WTC11 (cell line): ENCODE data around the gene SKI. TPM values are rescaled to one million over a fixed set of nuclear protein-coding genes. Genes with fewer than 3 reads are reported as not detected.

Source experiments
- ATAC-seq: fragments of 200-7000 bp; cut with Tn5 transposase; 2 replicates; pipeline ENCODE4 v1.10.0; 2021; ENCODE audit warnings: mild to moderate bottlenecking, moderate library complexity
- CTCF ChIA-PET: fragments of 300-600 bp; sonication (Branson Sonifier 250); formaldehyde crosslinking; loops from one replicate; lab custom pipeline; 2021; ENCODE audit warnings: antibody characterized with exemption; lab: Charles Lee
- POLR2A ChIA-PET: fragments of 350-600 bp; sonication (Branson Sonifier 250); formaldehyde crosslinking; loops from one replicate; lab custom pipeline; 2021; ENCODE audit warnings: antibody characterized with exemption; lab: Charles Lee
- DNase-seq: peaks from one replicate; pipeline ENCODE4 v3.0.0; 2021; ENCODE audit warnings: low spot score
- H3K27ac Mint-ChIP-seq: 2 replicates; pipeline ENCODE4 v1.8.0; 2021; ENCODE audit warnings: mixed read lengths
- H3K27me3 Mint-ChIP-seq: 2 replicates; pipeline ENCODE4 v1.8.0; 2021; ENCODE audit warnings: low read depth, mild to moderate bottlenecking, moderate library complexity, mixed read lengths
- H3K36me3 Mint-ChIP-seq: 2 replicates; pipeline ENCODE4 v1.8.0; 2021; ENCODE audit warnings: mixed read lengths
- H3K4me1 Mint-ChIP-seq: 2 replicates; pipeline ENCODE4 v1.8.0; 2022; ENCODE audit warnings: mixed read lengths
- H3K4me3 Mint-ChIP-seq: 2 replicates; pipeline ENCODE4 v1.8.0; 2021; ENCODE audit warnings: mild to moderate bottlenecking, moderate library complexity, mixed read lengths
- H3K9me3 Mint-ChIP-seq: 2 replicates; pipeline ENCODE4 v1.8.0; 2021; ENCODE audit warnings: mixed read lengths
- IRF1 ChIP-seq: sonication (generic); formaldehyde crosslinking; IDR thresholded peaks from 2 replicates; pipeline ENCODE4 v1.8.0; 2023; ENCODE audit warnings: missing genetic modification reagents
- NFYB ChIP-seq: sonication (generic); formaldehyde crosslinking; conservative IDR thresholded peaks from 2 replicates; pipeline ENCODE4 v1.8.0; 2022; ENCODE audit warnings: low read depth, missing genetic modification reagents
- NR2C2 ChIP-seq: sonication (generic); formaldehyde crosslinking; IDR thresholded peaks from 2 replicates; pipeline ENCODE4 v1.8.0; 2022; ENCODE audit warnings: mild to moderate bottlenecking, missing genetic modification reagents
- SMAD4 ChIP-seq: sonication (generic); formaldehyde crosslinking; IDR thresholded peaks from 2 replicates; pipeline ENCODE4 v1.8.0; 2022; ENCODE audit warnings: mild to moderate bottlenecking, missing genetic modification reagents
- SP1 ChIP-seq: sonication (generic); formaldehyde crosslinking; conservative IDR thresholded peaks from 2 replicates; pipeline ENCODE4 v1.8.1; 2022; ENCODE audit warnings: missing genetic modification reagents
- TCF7 ChIP-seq: sonication (generic); formaldehyde crosslinking; IDR thresholded peaks from 2 replicates; pipeline ENCODE4 v1.8.0; 2022; ENCODE audit warnings: mild to moderate bottlenecking, low read depth, missing genetic modification reagents, moderate library complexity
- TEAD1 ChIP-seq: sonication (generic); formaldehyde crosslinking; IDR thresholded peaks from 2 replicates; pipeline ENCODE4 v1.8.0; 2022; ENCODE audit warnings: mild to moderate bottlenecking, missing genetic modification reagents
- ZNF416 ChIP-seq: fragments of 250-450 bp; sonication (Bioruptor Pico); IDR thresholded peaks from 2 replicates; pipeline ENCODE4 v1.9.0; 2021; ENCODE audit warnings: mild to moderate bottlenecking, inconsistent platforms
- ZNF512 ChIP-seq: sonication (generic); formaldehyde crosslinking; IDR thresholded peaks from 2 replicates; pipeline ENCODE4 v1.8.1; 2022; ENCODE audit warnings: missing genetic modification reagents, borderline replicate concordance
- ZNF532 ChIP-seq: fragments of 250-450 bp; sonication (Bioruptor Pico); IDR thresholded peaks from 2 replicates; pipeline ENCODE4 v1.9.0; 2021; ENCODE audit warnings: mild to moderate bottlenecking, borderline replicate concordance
- total RNA-seq: library from RNA; stranded (reverse); gene quantifications from 3 replicates; pipeline ENCODE4 v1.2.3, GENCODE V29; 2021
- TF ChIP-seq, protein P1 (sequence below): sonication (generic); formaldehyde crosslinking; IDR thresholded peaks from 2 replicates; pipeline ENCODE4 v1.8.1; 2023; ENCODE audit warnings: mild to moderate bottlenecking, missing genetic modification reagents, borderline replicate concordance
- TF ChIP-seq, protein P2 (sequence below): sonication (generic); formaldehyde crosslinking; IDR thresholded peaks from 2 replicates; pipeline ENCODE4 v1.8.1; 2023; ENCODE audit warnings: mild to moderate bottlenecking, missing genetic modification reagents

Gene SKI
- total RNA-seq, 1 experiment from 2014 or later = 88.6 TPM

- TF ChIP-seq, protein P1, sequence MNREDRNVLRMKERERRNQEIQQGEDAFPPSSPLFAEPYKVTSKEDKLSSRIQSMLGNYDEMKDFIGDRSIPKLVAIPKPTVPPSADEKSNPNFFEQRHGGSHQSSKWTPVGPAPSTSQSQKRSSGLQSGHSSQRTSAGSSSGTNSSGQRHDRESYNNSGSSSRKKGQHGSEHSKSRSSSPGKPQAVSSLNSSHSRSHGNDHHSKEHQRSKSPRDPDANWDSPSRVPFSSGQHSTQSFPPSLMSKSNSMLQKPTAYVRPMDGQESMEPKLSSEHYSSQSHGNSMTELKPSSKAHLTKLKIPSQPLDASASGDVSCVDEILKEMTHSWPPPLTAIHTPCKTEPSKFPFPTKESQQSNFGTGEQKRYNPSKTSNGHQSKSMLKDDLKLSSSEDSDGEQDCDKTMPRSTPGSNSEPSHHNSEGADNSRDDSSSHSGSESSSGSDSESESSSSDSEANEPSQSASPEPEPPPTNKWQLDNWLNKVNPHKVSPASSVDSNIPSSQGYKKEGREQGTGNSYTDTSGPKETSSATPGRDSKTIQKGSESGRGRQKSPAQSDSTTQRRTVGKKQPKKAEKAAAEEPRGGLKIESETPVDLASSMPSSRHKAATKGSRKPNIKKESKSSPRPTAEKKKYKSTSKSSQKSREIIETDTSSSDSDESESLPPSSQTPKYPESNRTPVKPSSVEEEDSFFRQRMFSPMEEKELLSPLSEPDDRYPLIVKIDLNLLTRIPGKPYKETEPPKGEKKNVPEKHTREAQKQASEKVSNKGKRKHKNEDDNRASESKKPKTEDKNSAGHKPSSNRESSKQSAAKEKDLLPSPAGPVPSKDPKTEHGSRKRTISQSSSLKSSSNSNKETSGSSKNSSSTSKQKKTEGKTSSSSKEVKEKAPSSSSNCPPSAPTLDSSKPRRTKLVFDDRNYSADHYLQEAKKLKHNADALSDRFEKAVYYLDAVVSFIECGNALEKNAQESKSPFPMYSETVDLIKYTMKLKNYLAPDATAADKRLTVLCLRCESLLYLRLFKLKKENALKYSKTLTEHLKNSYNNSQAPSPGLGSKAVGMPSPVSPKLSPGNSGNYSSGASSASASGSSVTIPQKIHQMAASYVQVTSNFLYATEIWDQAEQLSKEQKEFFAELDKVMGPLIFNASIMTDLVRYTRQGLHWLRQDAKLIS = no peak
- TF ChIP-seq NFYB (CRISPR knock-in tag) (no peak), TEAD1 (CRISPR knock-in tag) (no peak), ZNF416 (CRISPR knock-in tag) (no peak)
Measured at GRCh38 chr1:2318314-2319278, 90.5 kb downstream of the SKI start (continued).

GRCh38 chr1:2319291-2319690 is 91.2 kb downstream of the SKI start:
- H3K27ac Mint-ChIP-seq = no peak overlapping the region
- TF ChIP-seq SMAD4 (CRISPR knock-in tag) = no peak
- TF ChIP-seq NFYB (CRISPR knock-in tag) = no peak
- TF ChIP-seq IRF1 (CRISPR knock-in tag) = no peak
- TF ChIP-seq SP1 = no peak
- TF ChIP-seq, protein P2, sequence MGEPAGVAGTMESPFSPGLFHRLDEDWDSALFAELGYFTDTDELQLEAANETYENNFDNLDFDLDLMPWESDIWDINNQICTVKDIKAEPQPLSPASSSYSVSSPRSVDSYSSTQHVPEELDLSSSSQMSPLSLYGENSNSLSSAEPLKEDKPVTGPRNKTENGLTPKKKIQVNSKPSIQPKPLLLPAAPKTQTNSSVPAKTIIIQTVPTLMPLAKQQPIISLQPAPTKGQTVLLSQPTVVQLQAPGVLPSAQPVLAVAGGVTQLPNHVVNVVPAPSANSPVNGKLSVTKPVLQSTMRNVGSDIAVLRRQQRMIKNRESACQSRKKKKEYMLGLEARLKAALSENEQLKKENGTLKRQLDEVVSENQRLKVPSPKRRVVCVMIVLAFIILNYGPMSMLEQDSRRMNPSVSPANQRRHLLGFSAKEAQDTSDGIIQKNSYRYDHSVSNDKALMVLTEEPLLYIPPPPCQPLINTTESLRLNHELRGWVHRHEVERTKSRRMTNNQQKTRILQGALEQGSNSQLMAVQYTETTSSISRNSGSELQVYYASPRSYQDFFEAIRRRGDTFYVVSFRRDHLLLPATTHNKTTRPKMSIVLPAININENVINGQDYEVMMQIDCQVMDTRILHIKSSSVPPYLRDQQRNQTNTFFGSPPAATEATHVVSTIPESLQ (CRISPR knock-in tag) = no peak
- TF ChIP-seq ZNF512 (CRISPR knock-in tag) = no peak
- no peak for TF ChIP-seq NR2C2 (CRISPR knock-in tag)
- CTCF ChIA-PET = interaction anchor here (0.7 to 1.7 kb wide), 8 partner anchors 8 to 145 kb away, joined by 3 to 7 read pairs (median 4); partner anchors contain the start of gene FAAP20
- no peaks in the 10 kb centered on the region; the same call in 1 of the 2 replicates for H3K27me3 Mint-ChIP-seq
- no peaks in the 10 kb centered on the region for H3K36me3 Mint-ChIP-seq
- H3K4me3 Mint-ChIP-seq = no peak overlapping the region
- H3K9me3 Mint-ChIP-seq = no peaks in the 10 kb centered on the region
- DNase-seq (no peak), ATAC-seq (no peak)
- peaks cover 3% of the 10 kb centered on the region for H3K4me1 Mint-ChIP-seq
- POLR2A ChIA-PET = no interaction called here

DNA sequence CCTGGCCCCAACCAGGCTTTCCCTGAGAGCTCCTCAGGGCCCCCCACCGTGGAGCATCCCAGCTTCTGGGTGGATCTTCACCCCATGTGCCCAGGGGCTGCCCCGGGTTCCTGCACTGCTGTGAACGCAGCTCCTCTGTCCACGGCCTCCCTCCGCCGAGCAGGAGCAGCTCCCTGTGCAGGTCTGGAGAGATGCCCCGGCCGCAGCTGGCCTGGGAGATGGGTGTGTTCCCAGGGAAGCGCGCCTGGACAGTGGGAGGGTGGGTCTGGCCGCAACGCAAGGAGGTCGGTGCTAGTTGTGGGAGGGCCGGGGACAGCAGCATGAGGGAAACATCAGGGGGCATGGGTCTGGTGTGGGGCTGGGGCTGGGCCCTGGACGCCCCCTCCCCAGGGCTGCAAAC is 91.9 kb downstream of the SKI start:
- H3K4me1 Mint-ChIP-seq = peaks cover 3% of the 10 kb centered on the region
- peaks cover under 1% of the 10 kb centered on the region; the same call in 1 of the 2 replicates for H3K27me3 Mint-ChIP-seq
- no peaks in the 10 kb centered on the region for H3K36me3 Mint-ChIP-seq
- ChIA-PET POLR2A (interaction anchor here (1.3 kb wide), 1 partner anchor 9 kb away, joined by 3 read pairs; no protein-coding TSS in a partner anchor), CTCF (interaction anchor here (0.7 to 1.7 kb wide), 8 partner anchors 9 to 145 kb away, joined by 3 to 7 read pairs (median 4); partner anchors contain the start of gene FAAP20)
- ATAC-seq = no peak
- no peak overlapping the region for H3K4me3 Mint-ChIP-seq
- DNase-seq = no peak
- no peak overlapping the region for H3K27ac Mint-ChIP-seq
- H3K9me3 Mint-ChIP-seq = no peaks in the 10 kb centered on the region
- TF ChIP-seq ZNF532 (CRISPR knock-in tag) (no peak), TCF7 (CRISPR knock-in tag) (no peak)
- TF ChIP-seq, all 79 proteins: peak for 0
